Endodermal cell (in vitro differentiated cells): ENCODE results near the gene CMTM3. TPM values are rescaled to one million over a fixed set of nuclear protein-coding genes. Genes with fewer than 3 reads are reported as not detected.

Experiments used
- DNase-seq: peaks from one replicate; pipeline ENCODE4 v3.0.0-alpha.2; 2017
- H3K27ac ChIP-seq: 2 replicates; pipeline ENCODE4 v1.5.1; 2013; ENCODE audit warnings: mild to moderate bottlenecking, low read depth, low read length, moderate library complexity
- H3K27me3 ChIP-seq: 2 replicates; pipeline ENCODE4 v1.6.1; 2013; ENCODE audit warnings: mild to moderate bottlenecking, low read length, moderate library complexity; ENCODE audit not compliant: insufficient read depth, control insufficient read depth, poor library complexity, severe bottlenecking
- H3K36me3 ChIP-seq: 2 replicates; pipeline ENCODE4 v1.7.0; 2013; ENCODE audit warnings: mild to moderate bottlenecking, low read length, moderate library complexity; ENCODE audit not compliant: control insufficient read depth, insufficient read depth
- H3K4me1 ChIP-seq: one replicate; pipeline ENCODE4 v1.7.0; 2013; ENCODE audit warnings: low read length; ENCODE audit not compliant: control insufficient read depth, insufficient read depth
- H3K4me3 ChIP-seq: 2 replicates; pipeline ENCODE4 v1.5.1; 2013; ENCODE audit warnings: mild to moderate bottlenecking, low read length, moderate library complexity
- H3K9ac ChIP-seq: 2 replicates; pipeline ENCODE4 v1.6.1; 2013; ENCODE audit warnings: mild to moderate bottlenecking, low read length, moderate library complexity; ENCODE audit not compliant: poor library complexity, severe bottlenecking; ENCODE audit errors: extremely low read depth
- H3K9me3 ChIP-seq: 2 replicates; pipeline ENCODE4 v1.6.1; 2013; ENCODE audit warnings: mild to moderate bottlenecking, low read length, moderate library complexity; ENCODE audit not compliant: control insufficient read depth
- H3K27ac Mint-ChIP-seq: 2 replicates; pipeline ENCODE4 v1.8.0; 2020; ENCODE audit warnings: mixed read lengths
- H3K27me3 Mint-ChIP-seq: 2 replicates; pipeline ENCODE4 v1.8.0; 2021; ENCODE audit warnings: mild to moderate bottlenecking, mixed read lengths; ENCODE audit not compliant: insufficient read depth
- H3K36me3 Mint-ChIP-seq: 2 replicates; pipeline ENCODE4 v1.8.0; 2020; ENCODE audit warnings: low read depth, mixed read lengths
- H3K4me1 Mint-ChIP-seq: 2 replicates; pipeline ENCODE4 v1.8.0; 2020; ENCODE audit warnings: mixed read lengths
- H3K4me3 Mint-ChIP-seq: 2 replicates; pipeline ENCODE4 v1.8.0; 2020; ENCODE audit warnings: mild to moderate bottlenecking, moderate library complexity, mixed read lengths
- H3K9me3 Mint-ChIP-seq: 2 replicates; pipeline ENCODE4 v1.8.0; 2020; ENCODE audit warnings: mild to moderate bottlenecking, mixed read lengths
- WGBS, 2 experiments: methylation state at CpG; one replicate each; pipeline versions ENCODE4 v1.1.5 to v1.1.7; 2013; ENCODE audit warnings: missing lambda C conversion rate in 2 of 2, mixed read lengths in 1 of 2; ENCODE audit not compliant: insufficient coverage in 1 of 2, insufficient read length in 1 of 2; 5-methylcytosine and 5-hydroxymethylcytosine counted together
- total RNA-seq, 2 donors: library from RNA; stranded (reverse); fragmentation: NEBNext Ultra II Directional in 1 of 2; extraction: Animal tissue kit (Norgen Biotek cat#: 25700) in 1 of 2; gene quantifications; 2 replicates in 1 of 2; 3 replicates in 1 of 2; pipeline ENCODE4 v1.2.1, GENCODE V29; 2021
- TF ChIP-seq, protein P1 (sequence below): fragments of 200-600 bp; sonication (generic); conservative IDR thresholded peaks from 2 replicates; pipeline ENCODE4 v1.5.0; 2021; ENCODE audit warnings: antibody characterized with exemption, mild to moderate bottlenecking

CMTM3 gene
- total RNA-seq, 2 donors from 2014 or later, result 44.2 to 48.5 TPM

DNA sequence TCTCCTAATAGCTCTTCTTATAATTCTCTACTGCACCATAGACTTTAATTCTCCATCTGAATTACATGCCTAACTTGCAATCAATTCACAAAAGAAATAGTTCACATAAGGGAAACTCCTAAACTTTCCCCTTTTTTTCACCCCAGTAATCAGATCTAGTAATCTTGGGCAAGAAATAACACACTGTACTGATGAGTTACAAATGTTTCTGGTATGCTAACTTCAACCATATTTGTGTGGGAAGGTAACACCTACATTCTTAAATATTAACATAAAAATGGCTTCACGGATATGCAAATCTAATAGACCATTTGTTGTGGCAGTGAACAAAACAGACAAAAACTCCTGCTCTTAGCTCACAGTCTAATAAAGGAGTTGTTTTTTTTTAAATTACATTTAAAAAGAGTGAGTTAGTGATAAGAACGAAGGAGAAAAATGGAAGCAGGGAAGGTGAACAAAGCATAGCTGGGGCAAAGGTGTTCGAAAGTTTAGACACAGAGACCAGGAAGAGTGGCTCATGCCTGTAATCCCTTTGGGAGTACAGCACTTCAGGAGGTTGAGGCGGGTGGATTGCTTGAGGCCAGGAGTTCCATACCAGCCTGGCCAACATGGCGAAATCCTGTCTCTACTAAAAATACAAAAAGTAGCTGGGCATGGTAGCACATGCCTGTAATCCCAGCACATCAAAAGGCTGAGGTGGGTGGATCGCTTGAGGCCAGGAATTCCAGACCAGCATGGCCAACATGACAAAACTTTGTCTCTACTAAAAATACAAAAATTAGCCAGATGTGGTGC, 34.8 kb downstream of the CMTM3 start:
- H3K27ac ChIP-seq, result no peak overlapping the region
- H3K9me3 ChIP-seq, result no peaks in the 10 kb centered on the region
- H3K4me3 ChIP-seq, result no peak overlapping the region
- H3K9ac ChIP-seq, result no peak overlapping the region
- H3K27me3 ChIP-seq, result no peaks in the 10 kb centered on the region
- WGBS, 2 experiments, result 85 to 86% methylated on average over 5 to 6 of the region's 6 CpGs
- H3K27ac Mint-ChIP-seq, result peak overlapping the region; percentile 69
- H3K9me3 Mint-ChIP-seq, result no peaks in the 10 kb centered on the region
- H3K36me3 Mint-ChIP-seq, result peaks cover 22% of the 10 kb centered on the region
- TF ChIP-seq, protein P1, sequence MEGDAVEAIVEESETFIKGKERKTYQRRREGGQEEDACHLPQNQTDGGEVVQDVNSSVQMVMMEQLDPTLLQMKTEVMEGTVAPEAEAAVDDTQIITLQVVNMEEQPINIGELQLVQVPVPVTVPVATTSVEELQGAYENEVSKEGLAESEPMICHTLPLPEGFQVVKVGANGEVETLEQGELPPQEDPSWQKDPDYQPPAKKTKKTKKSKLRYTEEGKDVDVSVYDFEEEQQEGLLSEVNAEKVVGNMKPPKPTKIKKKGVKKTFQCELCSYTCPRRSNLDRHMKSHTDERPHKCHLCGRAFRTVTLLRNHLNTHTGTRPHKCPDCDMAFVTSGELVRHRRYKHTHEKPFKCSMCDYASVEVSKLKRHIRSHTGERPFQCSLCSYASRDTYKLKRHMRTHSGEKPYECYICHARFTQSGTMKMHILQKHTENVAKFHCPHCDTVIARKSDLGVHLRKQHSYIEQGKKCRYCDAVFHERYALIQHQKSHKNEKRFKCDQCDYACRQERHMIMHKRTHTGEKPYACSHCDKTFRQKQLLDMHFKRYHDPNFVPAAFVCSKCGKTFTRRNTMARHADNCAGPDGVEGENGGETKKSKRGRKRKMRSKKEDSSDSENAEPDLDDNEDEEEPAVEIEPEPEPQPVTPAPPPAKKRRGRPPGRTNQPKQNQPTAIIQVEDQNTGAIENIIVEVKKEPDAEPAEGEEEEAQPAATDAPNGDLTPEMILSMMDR, result no peak
- no peak overlapping the region for H3K4me3 Mint-ChIP-seq
- H3K4me1 Mint-ChIP-seq, result peaks cover 13% of the 10 kb centered on the region
- H3K36me3 ChIP-seq, result peaks cover 17% of the 10 kb centered on the region
- peaks cover 2% of the 10 kb centered on the region for H3K4me1 ChIP-seq
- no peak for DNase-seq
- H3K27me3 Mint-ChIP-seq, result no peaks in the 10 kb centered on the region

DNA sequence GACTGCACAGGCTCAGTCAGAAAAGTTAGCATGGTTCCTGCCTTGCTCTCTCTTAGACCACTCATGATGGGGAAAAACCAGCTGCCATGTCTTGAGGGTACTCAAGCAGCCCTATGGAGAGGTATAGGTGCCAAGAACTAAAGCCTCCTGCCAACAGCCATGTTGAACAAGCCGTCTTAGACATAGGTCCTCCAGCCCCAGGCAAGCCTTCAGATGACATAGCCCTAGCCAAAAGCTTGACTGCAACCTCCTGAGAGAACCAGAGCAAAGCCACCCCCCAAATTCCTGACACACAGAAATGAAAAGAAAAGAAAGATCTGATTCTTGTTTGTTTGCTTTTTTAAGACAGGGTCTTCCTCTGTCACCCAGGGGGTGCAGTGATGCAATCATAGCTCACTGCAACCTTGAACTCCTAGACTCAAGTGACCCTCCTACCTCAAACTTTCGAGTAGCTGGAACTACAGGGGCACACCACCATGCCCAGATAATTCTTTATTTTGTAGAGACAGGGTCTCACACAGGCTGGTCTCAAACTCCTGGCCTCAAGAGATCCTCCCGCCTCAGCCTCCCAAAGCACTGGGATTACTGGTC, 36.3 kb downstream of the CMTM3 start:
- no peak overlapping the region for H3K4me3 ChIP-seq
- no peak overlapping the region for H3K9ac ChIP-seq
- Mint-ChIP-seq H3K9me3 (no peaks in the 10 kb centered on the region), H3K36me3 (peaks cover 12% of the 10 kb centered on the region), H3K27me3 (no peaks in the 10 kb centered on the region), H3K4me1 (peaks cover 8% of the 10 kb centered on the region), H3K4me3 (no peak overlapping the region), H3K27ac (no peak overlapping the region)
- TF ChIP-seq, protein P1, result no peak
- DNase-seq, result no peak
- no peaks in the 10 kb centered on the region for H3K27me3 ChIP-seq
- peaks cover 7% of the 10 kb centered on the region for H3K36me3 ChIP-seq
- H3K9me3 ChIP-seq, result no peaks in the 10 kb centered on the region
- H3K4me1 ChIP-seq, result peaks cover 2% of the 10 kb centered on the region
- 92 to 94% methylated on average over 2 to 3 of the region's 3 CpGs for WGBS, 2 experiments
- H3K27ac ChIP-seq, result no peak overlapping the region

DNA sequence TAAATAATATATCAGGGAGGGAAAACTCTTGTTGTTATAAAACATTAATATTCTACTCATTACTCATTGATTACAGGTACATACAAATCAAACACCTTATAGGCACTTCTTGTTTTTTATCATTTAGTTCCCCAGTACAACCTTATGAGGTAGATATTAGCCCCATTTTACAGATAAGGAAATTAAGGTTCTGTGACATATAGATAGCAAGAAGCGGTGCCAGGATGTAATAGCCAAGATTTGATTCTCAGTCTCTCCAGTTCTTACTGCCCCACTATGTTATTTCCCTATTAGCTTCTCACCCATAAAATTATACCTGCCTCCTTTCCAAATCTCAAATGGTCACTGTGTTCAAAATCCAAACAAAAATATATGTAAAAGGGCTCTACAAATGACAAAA, 36.9 kb downstream of the CMTM3 start:
- H3K36me3 Mint-ChIP-seq, result peaks cover 12% of the 10 kb centered on the region
- no peaks in the 10 kb centered on the region for H3K9me3 Mint-ChIP-seq
- H3K4me3 Mint-ChIP-seq, result no peak overlapping the region
- Histone ChIP-seq H3K36me3 (peaks cover 4% of the 10 kb centered on the region), H3K9ac (no peak overlapping the region), H3K27me3 (no peaks in the 10 kb centered on the region), H3K4me3 (no peak overlapping the region), H3K27ac (no peak overlapping the region), H3K4me1 (peaks cover 2% of the 10 kb centered on the region), H3K9me3 (no peaks in the 10 kb centered on the region)
- no peak for DNase-seq
- peaks cover 6% of the 10 kb centered on the region for H3K4me1 Mint-ChIP-seq
- TF ChIP-seq, protein P1, result no peak
- no peak overlapping the region for H3K27ac Mint-ChIP-seq
- no peaks in the 10 kb centered on the region for H3K27me3 Mint-ChIP-seq
- 90 to 100% methylated on average over 1 of the region's 1 CpG for WGBS, 2 experiments
